Thyroid gland (tissue), 4 donors: Measurements from ENCODE around the gene ABHD3.

ENCODE experiments used
- POLR2A ChIP-seq, 2 donors: fragments of 450-650 bp; IDR thresholded peaks; one replicate each; pipeline ENCODE4 v1.6.1; 2017; ENCODE audit warnings: antibody characterized with exemption in 2 of 2, mild to moderate bottlenecking in 2 of 2, moderate library complexity in 1 of 2
- TF ChIP-seq, protein P1 (sequence below), 6 experiments: fragments of 200-600 bp in 3 of 6; fragments of 450-650 bp in 3 of 6; sonication (generic) in 3 of 6; IDR thresholded peaks; one replicate each; pipeline ENCODE4 v1.5.1; 2016 to 2019; ENCODE audit warnings: antibody characterized with exemption in 6 of 6, mild to moderate bottlenecking in 2 of 6, inconsistent platforms in 1 of 6, moderate library complexity in 1 of 6

DNA sequence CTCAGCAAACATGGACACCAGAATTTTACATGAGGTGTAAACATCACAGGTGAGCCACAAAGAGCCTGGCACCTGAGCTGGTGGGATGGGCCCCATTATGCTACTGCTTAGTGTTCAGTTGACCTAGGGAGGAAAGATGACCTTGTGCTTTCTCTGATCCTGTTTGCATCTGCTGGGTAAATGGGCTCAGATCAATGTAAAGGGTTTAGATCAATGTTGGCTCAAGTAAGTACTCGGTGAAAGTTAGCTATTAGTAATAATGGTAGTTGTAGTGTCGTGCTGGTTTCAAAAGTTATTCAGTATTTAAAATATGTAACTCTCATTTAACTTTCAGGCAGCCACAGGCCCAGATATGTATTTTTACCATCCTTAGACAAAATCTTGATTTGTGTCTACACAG, 19.8 kb downstream of the ABHD3 start:
- TF ChIP-seq, protein P1, sequence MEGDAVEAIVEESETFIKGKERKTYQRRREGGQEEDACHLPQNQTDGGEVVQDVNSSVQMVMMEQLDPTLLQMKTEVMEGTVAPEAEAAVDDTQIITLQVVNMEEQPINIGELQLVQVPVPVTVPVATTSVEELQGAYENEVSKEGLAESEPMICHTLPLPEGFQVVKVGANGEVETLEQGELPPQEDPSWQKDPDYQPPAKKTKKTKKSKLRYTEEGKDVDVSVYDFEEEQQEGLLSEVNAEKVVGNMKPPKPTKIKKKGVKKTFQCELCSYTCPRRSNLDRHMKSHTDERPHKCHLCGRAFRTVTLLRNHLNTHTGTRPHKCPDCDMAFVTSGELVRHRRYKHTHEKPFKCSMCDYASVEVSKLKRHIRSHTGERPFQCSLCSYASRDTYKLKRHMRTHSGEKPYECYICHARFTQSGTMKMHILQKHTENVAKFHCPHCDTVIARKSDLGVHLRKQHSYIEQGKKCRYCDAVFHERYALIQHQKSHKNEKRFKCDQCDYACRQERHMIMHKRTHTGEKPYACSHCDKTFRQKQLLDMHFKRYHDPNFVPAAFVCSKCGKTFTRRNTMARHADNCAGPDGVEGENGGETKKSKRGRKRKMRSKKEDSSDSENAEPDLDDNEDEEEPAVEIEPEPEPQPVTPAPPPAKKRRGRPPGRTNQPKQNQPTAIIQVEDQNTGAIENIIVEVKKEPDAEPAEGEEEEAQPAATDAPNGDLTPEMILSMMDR (IDR thresholded peaks at IDR 0.05): no peak
- TF ChIP-seq POLR2A (IDR thresholded peaks at IDR 0.05): no peak
